HepG2 (cell line): ENCODE measurements around the gene RNU6-1. TPM values are rescaled to one million over a fixed set of nuclear protein-coding genes. Genes with fewer than 3 reads are reported as not detected.
A peak's percentile ranks its signal among the peaks of the same experiment; 100 is the strongest.

ENCODE experiments used
- ARNT2 ChIP-seq: sonication (generic); formaldehyde crosslinking; IDR thresholded peaks from 2 replicates; pipeline ENCODE4 v1.8.0; 2022; ENCODE audit warnings: mild to moderate bottlenecking, low read depth, missing genetic modification reagents, moderate library complexity
- BORCS8-MEF2B ChIP-seq: sonication (generic); formaldehyde crosslinking; IDR thresholded peaks from 2 replicates; pipeline ENCODE4 v1.8.0; 2022; ENCODE audit warnings: mild to moderate bottlenecking, missing genetic modification reagents
- CBFB ChIP-seq: sonication (generic); formaldehyde crosslinking; IDR thresholded peaks from 2 replicates; pipeline ENCODE4 v1.4.0; 2020; ENCODE audit warnings: missing genetic modification reagents
- HMG20B ChIP-seq: conservative IDR thresholded peaks from 2 replicates; pipeline ENCODE4 v1.6.1; 2016; ENCODE audit warnings: missing genetic modification reagents, missing compliant biosample characterization
- JUNB ChIP-seq: sonication (generic); formaldehyde crosslinking; IDR thresholded peaks from 2 replicates; pipeline ENCODE4 v1.8.0; 2022; ENCODE audit warnings: missing genetic modification reagents, mild to moderate bottlenecking, borderline replicate concordance
- NCOA1 ChIP-seq: sonication (generic); formaldehyde crosslinking; IDR thresholded peaks from 2 replicates; pipeline ENCODE4 v1.9.0; 2021; ENCODE audit warnings: missing genetic modification reagents
- RBM22 ChIP-seq: fragments of 200-400 bp; formaldehyde crosslinking; optimal IDR thresholded peaks from 2 replicates; pipeline ENCODE3; 2017; ENCODE audit warnings: mild to moderate bottlenecking, low read length, moderate library complexity
- RFXAP ChIP-seq: sonication (generic); formaldehyde crosslinking; IDR thresholded peaks from 2 replicates; pipeline ENCODE4 v1.4.0; 2020; ENCODE audit warnings: missing genetic modification reagents, borderline replicate concordance
- SKI ChIP-seq: fragments of 450-650 bp; IDR thresholded peaks from one replicate; pipeline ENCODE4 v1.6.1; 2018; ENCODE audit warnings: mild to moderate bottlenecking; ENCODE audit not compliant: partially characterized antibody
- ZFAT ChIP-seq: sonication (generic); formaldehyde crosslinking; conservative IDR thresholded peaks from 2 replicates; pipeline ENCODE4 v1.8.1; 2023; ENCODE audit warnings: missing genetic modification reagents, inconsistent platforms
- ZFX ChIP-seq: sonication (generic); formaldehyde crosslinking; IDR thresholded peaks from 2 replicates; pipeline ENCODE4 v1.4.0; 2020; ENCODE audit warnings: mild to moderate bottlenecking, low read depth, missing genetic modification reagents, moderate library complexity
- ZNF101 ChIP-seq: sonication (generic); formaldehyde crosslinking; IDR thresholded peaks from 2 replicates; pipeline ENCODE4 v1.4.0; 2020; ENCODE audit warnings: mild to moderate bottlenecking, low read depth, missing genetic modification reagents, borderline replicate concordance
- ZNF251 ChIP-seq: sonication (generic); formaldehyde crosslinking; IDR thresholded peaks from 2 replicates; pipeline ENCODE4 v1.9.0; 2021; ENCODE audit warnings: mild to moderate bottlenecking, missing genetic modification reagents
- ZNF598 ChIP-seq: sonication (generic); formaldehyde crosslinking; IDR thresholded peaks from 2 replicates; pipeline ENCODE4 v1.5.1; 2020; ENCODE audit warnings: mild to moderate bottlenecking, missing genetic modification reagents, borderline replicate concordance
- ZNF782 ChIP-seq: sonication (generic); formaldehyde crosslinking; IDR thresholded peaks from 2 replicates; pipeline ENCODE4 v1.4.0; 2020; ENCODE audit warnings: missing genetic modification reagents, mild to moderate bottlenecking, borderline replicate concordance
- polyA plus RNA-seq, 8 experiments: library from polyadenylated mRNA; depleted of rRNA in 3 of 8; stranded (reverse) in 7 of 8; unstranded in 1 of 8; fragments of >200 nt; fragmentation: Illumina TruSeq in 4 of 8; extraction: Trizol in 4 of 8; gene quantifications; 2 replicates each; pipeline versions ENCODE4 v1.2.1 to v1.2.3, GENCODE V29; 2011 to 2016; ENCODE audit warnings: low read depth in 4 of 8, missing spikeins in 1 of 8, mixed read lengths in 1 of 8; ENCODE audit not compliant: insufficient read depth in 1 of 8
- total RNA-seq, 5 experiments: library from RNA; depleted of rRNA; stranded (reverse); fragments of >200 nt; fragmentation: Illumina TruSeq; extraction: Trizol; gene quantifications; 2 replicates each; pipeline ENCODE4 v1.2.3, GENCODE V29; 2016; ENCODE audit warnings: low read depth in 1 of 5
- TF ChIP-seq, protein P1 (sequence below): sonication (generic); formaldehyde crosslinking; conservative IDR thresholded peaks from 2 replicates; pipeline ENCODE4 v1.8.1; 2023; ENCODE audit warnings: missing genetic modification reagents
- TF ChIP-seq, protein P2 (sequence below): sonication (generic); formaldehyde crosslinking; IDR thresholded peaks from 2 replicates; pipeline ENCODE4 v1.4.0; 2020; ENCODE audit warnings: missing genetic modification reagents
- TF ChIP-seq, protein P3 (sequence below): sonication (generic); formaldehyde crosslinking; conservative IDR thresholded peaks from 2 replicates; pipeline ENCODE4 v1.4.0; 2020; ENCODE audit warnings: missing genetic modification reagents
- TF ChIP-seq, protein P4 (sequence below): fragments of 450-650 bp; IDR thresholded peaks from 2 replicates; pipeline ENCODE4 v1.6.1; 2016
- TF ChIP-seq, protein P5 (sequence below): sonication (generic); formaldehyde crosslinking; IDR thresholded peaks from 2 replicates; pipeline ENCODE4 v1.5.0; 2020; ENCODE audit warnings: mild to moderate bottlenecking, missing genetic modification reagents

RNU6-1 gene
- total and polyA plus RNA-seq, 2 of the 13 experiments (the other 11 are each of a cell fraction or from before 2014, with no cell fraction given) = under 0.01 TPM; not detected in 1

DNA sequence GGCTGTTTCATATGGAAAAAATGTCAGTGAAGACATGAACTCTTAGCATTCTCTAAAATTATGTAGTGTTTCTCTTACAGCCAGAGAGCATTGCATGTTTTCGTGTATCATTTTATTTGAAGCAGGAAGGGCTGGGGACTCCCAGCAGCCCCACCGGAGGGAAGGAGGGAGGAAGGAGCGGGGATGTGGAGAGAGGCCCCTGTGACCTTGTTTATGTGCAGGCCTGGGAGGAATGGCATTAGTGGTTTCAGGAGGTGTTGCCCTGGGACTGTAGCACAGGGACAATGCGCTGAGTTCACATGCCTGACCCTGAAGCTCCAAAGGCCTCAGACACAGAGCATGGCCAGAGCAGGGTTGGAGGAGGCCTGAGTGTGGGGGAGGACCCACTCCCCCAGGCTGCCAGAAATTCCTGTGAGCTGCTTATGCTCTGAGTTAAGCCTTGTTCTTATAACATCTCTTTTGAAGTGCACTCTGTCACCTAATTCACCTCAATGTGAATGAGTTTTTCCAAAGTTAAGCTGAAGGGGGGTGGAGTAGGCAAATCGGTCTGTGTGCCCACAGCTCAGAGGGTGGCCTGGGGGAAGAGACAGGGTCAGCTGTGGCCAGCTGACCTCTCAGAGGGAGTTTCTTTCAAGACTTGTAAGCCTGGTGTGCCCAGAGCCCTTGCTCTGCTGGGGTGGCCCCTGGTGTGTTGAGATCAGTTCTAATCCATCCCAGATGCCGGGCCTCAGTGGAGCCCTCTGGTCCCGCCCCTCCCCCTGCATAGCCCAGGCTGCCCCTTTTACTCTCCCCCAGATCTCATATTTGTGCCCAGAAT, 3.9 kb upstream of the RNU6-1 start (continued):
- TF ChIP-seq SKI (no peak), JUNB (no peak), NCOA1 (CRISPR knock-in tag) (no peak), ZFAT (CRISPR knock-in tag) (no peak), RFXAP (no peak), BORCS8-MEF2B (CRISPR knock-in tag) (0 out of 2 replicates have a peak, but pooled peaks have one; percentile 35), ZNF598 (CRISPR knock-in tag) (0 out of 2 replicates have a peak, but pooled peaks have one; percentile 18), ZFX (CRISPR knock-in tag) (peak; percentile 92), ZNF782 (no peak), ARNT2 (CRISPR knock-in tag) (peak; percentile 66; the same call in 1 of the 2 replicates), RBM22 (no peak), HMG20B (CRISPR knock-in tag) (0 out of 2 replicates have a peak, but pooled peaks have one; percentile 47), ZNF251 (CRISPR knock-in tag) (no peak), CBFB (peak; percentile 83), ZNF101 (CRISPR knock-in tag) (no peak)
- TF ChIP-seq, protein P1, sequence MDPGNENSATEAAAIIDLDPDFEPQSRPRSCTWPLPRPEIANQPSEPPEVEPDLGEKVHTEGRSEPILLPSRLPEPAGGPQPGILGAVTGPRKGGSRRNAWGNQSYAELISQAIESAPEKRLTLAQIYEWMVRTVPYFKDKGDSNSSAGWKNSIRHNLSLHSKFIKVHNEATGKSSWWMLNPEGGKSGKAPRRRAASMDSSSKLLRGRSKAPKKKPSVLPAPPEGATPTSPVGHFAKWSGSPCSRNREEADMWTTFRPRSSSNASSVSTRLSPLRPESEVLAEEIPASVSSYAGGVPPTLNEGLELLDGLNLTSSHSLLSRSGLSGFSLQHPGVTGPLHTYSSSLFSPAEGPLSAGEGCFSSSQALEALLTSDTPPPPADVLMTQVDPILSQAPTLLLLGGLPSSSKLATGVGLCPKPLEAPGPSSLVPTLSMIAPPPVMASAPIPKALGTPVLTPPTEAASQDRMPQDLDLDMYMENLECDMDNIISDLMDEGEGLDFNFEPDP (CRISPR knock-in tag) = no peak
- TF ChIP-seq, protein P2, sequence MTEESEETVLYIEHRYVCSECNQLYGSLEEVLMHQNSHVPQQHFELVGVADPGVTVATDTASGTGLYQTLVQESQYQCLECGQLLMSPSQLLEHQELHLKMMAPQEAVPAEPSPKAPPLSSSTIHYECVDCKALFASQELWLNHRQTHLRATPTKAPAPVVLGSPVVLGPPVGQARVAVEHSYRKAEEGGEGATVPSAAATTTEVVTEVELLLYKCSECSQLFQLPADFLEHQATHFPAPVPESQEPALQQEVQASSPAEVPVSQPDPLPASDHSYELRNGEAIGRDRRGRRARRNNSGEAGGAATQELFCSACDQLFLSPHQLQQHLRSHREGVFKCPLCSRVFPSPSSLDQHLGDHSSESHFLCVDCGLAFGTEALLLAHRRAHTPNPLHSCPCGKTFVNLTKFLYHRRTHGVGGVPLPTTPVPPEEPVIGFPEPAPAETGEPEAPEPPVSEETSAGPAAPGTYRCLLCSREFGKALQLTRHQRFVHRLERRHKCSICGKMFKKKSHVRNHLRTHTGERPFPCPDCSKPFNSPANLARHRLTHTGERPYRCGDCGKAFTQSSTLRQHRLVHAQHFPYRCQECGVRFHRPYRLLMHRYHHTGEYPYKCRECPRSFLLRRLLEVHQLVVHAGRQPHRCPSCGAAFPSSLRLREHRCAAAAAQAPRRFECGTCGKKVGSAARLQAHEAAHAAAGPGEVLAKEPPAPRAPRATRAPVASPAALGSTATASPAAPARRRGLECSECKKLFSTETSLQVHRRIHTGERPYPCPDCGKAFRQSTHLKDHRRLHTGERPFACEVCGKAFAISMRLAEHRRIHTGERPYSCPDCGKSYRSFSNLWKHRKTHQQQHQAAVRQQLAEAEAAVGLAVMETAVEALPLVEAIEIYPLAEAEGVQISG (CRISPR knock-in tag) = peak; percentile 65; the same call in 1 of the 2 replicates
- TF ChIP-seq, protein P3, sequence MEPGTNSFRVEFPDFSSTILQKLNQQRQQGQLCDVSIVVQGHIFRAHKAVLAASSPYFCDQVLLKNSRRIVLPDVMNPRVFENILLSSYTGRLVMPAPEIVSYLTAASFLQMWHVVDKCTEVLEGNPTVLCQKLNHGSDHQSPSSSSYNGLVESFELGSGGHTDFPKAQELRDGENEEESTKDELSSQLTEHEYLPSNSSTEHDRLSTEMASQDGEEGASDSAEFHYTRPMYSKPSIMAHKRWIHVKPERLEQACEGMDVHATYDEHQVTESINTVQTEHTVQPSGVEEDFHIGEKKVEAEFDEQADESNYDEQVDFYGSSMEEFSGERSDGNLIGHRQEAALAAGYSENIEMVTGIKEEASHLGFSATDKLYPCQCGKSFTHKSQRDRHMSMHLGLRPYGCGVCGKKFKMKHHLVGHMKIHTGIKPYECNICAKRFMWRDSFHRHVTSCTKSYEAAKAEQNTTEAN (CRISPR knock-in tag) = no peak
- TF ChIP-seq, protein P4, sequence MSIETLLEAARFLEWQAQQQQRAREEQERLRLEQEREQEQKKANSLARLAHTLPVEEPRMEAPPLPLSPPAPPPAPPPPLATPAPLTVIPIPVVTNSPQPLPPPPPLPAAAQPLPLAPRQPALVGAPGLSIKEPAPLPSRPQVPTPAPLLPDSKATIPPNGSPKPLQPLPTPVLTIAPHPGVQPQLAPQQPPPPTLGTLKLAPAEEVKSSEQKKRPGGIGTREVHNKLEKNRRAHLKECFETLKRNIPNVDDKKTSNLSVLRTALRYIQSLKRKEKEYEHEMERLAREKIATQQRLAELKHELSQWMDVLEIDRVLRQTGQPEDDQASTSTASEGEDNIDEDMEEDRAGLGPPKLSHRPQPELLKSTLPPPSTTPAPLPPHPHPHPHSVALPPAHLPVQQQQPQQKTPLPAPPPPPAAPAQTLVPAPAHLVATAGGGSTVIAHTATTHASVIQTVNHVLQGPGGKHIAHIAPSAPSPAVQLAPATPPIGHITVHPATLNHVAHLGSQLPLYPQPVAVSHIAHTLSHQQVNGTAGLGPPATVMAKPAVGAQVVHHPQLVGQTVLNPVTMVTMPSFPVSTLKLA = no peak
- TF ChIP-seq, protein P5, sequence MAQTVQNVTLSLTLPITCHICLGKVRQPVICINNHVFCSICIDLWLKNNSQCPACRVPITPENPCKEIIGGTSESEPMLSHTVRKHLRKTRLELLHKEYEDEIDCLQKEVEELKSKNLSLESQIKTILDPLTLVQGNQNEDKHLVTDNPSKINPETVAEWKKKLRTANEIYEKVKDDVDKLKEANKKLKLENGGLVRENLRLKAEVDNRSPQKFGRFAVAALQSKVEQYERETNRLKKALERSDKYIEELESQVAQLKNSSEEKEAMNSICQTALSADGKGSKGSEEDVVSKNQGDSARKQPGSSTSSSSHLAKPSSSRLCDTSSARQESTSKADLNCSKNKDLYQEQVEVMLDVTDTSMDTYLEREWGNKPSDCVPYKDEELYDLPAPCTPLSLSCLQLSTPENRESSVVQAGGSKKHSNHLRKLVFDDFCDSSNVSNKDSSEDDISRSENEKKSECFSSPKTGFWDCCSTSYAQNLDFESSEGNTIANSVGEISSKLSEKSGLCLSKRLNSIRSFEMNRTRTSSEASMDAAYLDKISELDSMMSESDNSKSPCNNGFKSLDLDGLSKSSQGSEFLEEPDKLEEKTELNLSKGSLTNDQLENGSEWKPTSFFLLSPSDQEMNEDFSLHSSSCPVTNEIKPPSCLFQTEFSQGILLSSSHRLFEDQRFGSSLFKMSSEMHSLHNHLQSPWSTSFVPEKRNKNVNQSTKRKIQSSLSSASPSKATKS (CRISPR knock-in tag) = no peak
